Kidney glomerular epithelial cell (primary cell): Measurements from ENCODE around the gene SWI5.

Source experiments
- DNase-seq: peaks from one replicate; lab custom pipeline; 2025; lab: John Stamatoyannopoulos, UW

Gene SWI5

GRCh38 chr9:128321343-128321742 is 45.3 kb downstream of the SWI5 start:
- DNase-seq: no peak

DNA sequence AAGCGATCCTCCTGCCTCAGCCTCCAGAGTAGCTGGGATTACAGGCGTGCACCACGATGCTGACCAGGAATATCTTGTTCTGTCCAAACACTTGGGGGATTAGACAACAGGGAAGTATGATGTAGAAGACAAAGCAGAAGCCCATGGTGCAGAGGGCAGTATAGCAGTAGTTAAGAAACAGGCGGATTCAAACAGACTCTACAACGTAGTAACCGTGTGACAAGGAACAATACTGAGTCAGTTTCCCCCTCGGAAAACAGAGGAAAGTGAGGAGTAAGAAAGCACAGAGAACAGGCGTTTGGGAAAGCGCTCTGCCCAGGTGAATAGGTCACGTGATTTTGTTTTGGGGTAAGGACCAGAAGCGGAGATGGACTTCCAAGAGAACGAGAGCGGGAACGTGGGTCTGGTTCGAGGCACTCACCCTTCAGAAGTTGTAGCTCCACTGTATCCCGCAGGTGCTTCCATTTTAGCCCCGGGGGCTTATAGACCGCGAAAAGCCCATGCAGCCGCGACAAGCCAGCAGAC is 45.9 kb downstream of the SWI5 start:
- no peak for DNase-seq

GRCh38 chr9:128322404-128323211 is 46.5 kb downstream of the SWI5 start, which contains the start of the genes COQ4 and TRUB2:
COQ4 (plus strand) TSS chr9:128322839; CDS start chr9:128322859, 20 bp downstream.
TRUB2 (minus strand) TSS chr9:128322447; CDS start chr9:128322408, 39 bp downstream.
- peak; percentile 95 for DNase-seq

- DNase-seq: no peak
These were observed 47.2 kb downstream of the SWI5 start for GRCh38 chr9:128323212-128323730.

- no peak for DNase-seq
These were observed 47.7 kb downstream of the SWI5 start for GRCh38 chr9:128323791-128324190.

GRCh38 chr9:128324401-128324800 is 48.3 kb downstream of the SWI5 start:
- DNase-seq: no peak

DNA sequence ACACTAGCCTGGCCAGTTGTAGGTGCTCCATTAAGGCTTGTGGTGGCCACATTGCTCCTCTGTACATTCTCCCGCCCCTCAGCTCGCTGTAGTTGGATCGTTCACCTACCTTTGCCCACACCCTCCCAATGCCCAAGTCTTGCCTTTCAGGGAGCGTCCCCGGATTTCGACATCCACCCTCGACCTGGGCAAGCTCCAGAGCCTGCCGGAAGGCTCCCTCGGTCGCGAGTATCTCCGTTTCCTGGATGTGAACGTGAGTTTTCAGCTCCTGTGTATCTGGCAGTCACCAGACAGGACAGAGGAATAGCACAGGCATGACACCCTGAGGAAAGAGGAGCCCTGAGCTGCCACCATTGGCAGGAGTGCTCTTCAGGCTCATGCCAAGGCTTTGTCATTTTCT is 49.6 kb downstream of the SWI5 start:
- DNase-seq: no peak

- DNase-seq: no peak
These were observed 57.4 kb downstream of the SWI5 start for GRCh38 chr9:128333451-128333869.

GRCh38 chr9:128335161-128335560 is 59.1 kb downstream of the SWI5 start:
- no peak for DNase-seq

- no peak for DNase-seq
These were observed 59.8 kb downstream of the SWI5 start for GRCh38 chr9:128335914-128336313.

DNA sequence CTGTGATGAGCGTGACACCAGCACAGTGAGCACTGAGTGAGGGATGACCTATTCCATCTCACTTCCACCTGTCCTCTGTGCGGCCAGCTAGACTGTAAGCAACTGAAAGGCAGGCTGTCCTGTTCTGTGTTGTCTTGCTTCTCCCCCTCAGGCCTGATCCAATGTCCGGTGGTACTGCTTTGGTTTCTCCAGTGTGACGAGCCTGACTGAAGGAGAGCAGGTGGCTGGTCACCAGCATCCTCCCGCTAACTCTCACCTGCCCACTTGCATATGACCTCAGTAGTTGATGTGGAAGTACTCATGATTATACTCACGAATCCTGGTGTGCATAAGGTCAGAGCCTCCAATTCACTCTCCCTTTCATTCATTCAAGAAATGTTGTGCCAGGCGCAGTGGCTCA is 61.9 kb downstream of the SWI5 start:
- DNase-seq: no peak
